Choroid plexus epithelial cell (primary cell): Measurements from ENCODE around the gene AK2.
"Not testable (repeated sequence)": the region's sequence is repeated elsewhere in the genome, so short reads cannot be mapped to it uniquely, and the experiment has no call there.

ENCODE experiments used
- DNase-seq: peaks from one replicate; pipeline ENCODE4 v3.0.0-alpha.2; 2010; ENCODE audit warnings: low read depth
- H3K4me3 ChIP-seq: 2 replicates; pipeline ENCODE4 v1.5.1; 2011; ENCODE audit warnings: low read depth, mild to moderate bottlenecking, control low read depth, low read length, moderate library complexity
- CTCF ChIP-seq: conservative IDR thresholded peaks from 2 replicates; pipeline ENCODE4 v1.5.1; 2011; ENCODE audit warnings: low read depth, mild to moderate bottlenecking, control low read depth, inconsistent platforms, low read length, moderate library complexity

Gene AK2

GRCh38 chr1:33000427-33001026 is 36.2 kb downstream of the AK2 start:
- H3K4me3 ChIP-seq: no peak overlapping the region
- TF ChIP-seq CTCF: no peak
- DNase-seq: no peak

GRCh38 chr1:32998997-32999396 is 37.7 kb downstream of the AK2 start:
- TF ChIP-seq CTCF: no peak
- no peak for DNase-seq
- no peak overlapping the region for H3K4me3 ChIP-seq

- no peak for TF ChIP-seq CTCF
- no peak overlapping the region for H3K4me3 ChIP-seq
- no peak for DNase-seq
Observed at GRCh38 chr1:32998064-32998463, 38.6 kb downstream of the AK2 start.

GRCh38 chr1:32997381-32997891 is 39.2 kb downstream of the AK2 start:
- no peak for TF ChIP-seq CTCF
- peak; percentile 88 for DNase-seq
- no peak overlapping the region for H3K4me3 ChIP-seq

GRCh38 chr1:32993324-32993636 is 43.4 kb downstream of the AK2 start:
- DNase-seq, H3K4me3 ChIP-seq: not testable (repeated sequence)

GRCh38 chr1:32992489-32993323 is 44.0 kb downstream of the AK2 start:
- H3K4me3 ChIP-seq: no peak overlapping the region
- peak; percentile 99 for DNase-seq
- TF ChIP-seq CTCF: no peak

- DNase-seq: no peak
- no peak for TF ChIP-seq CTCF
- H3K4me3 ChIP-seq: no peak overlapping the region
Observed at GRCh38 chr1:32991819-32992488, 44.7 kb downstream of the AK2 start.
